GM10266 (cell line): ENCODE measurements around the gene ZDBF2.
"Not testable (repeated sequence)": the region's sequence is repeated elsewhere in the genome, so short reads cannot be mapped to it uniquely, and the experiment has no call there.

ENCODE experiments used
- DNase-seq: peaks from one replicate; pipeline ENCODE4 v3.0.0; 2012; ENCODE audit errors: extremely low spot score
- CTCF ChIP-seq: IDR thresholded peaks from 2 replicates; pipeline ENCODE4 v1.5.1; 2012; ENCODE audit warnings: mild to moderate bottlenecking, low read depth; ENCODE audit not compliant: control insufficient read depth, insufficient read depth; ENCODE audit errors: missing control alignments

The ZDBF2 gene

GRCh38 chr2:206255003-206255402 is 19.5 kb upstream of the ZDBF2 start:
- DNase-seq: no peak
- no peak for TF ChIP-seq CTCF

- no peak for DNase-seq
- no peak for TF ChIP-seq CTCF
Measured at GRCh38 chr2:206256706-206257205, 17.7 kb upstream of the ZDBF2 start.

GRCh38 chr2:206257350-206257749 is 17.1 kb upstream of the ZDBF2 start:
- TF ChIP-seq CTCF: no peak
- DNase-seq: no peak

GRCh38 chr2:206257861-206258260 is 16.6 kb upstream of the ZDBF2 start:
- no peak for DNase-seq
- TF ChIP-seq CTCF: no peak

- not testable (repeated sequence) for DNase-seq
Measured at GRCh38 chr2:206258615-206259014, 15.8 kb upstream of the ZDBF2 start.

GRCh38 chr2:206259376-206260187 is 14.9 kb upstream of the ZDBF2 start:
- DNase-seq: no peak
- TF ChIP-seq CTCF: no peak

- DNase-seq: no peak
- peak; percentile 26 for TF ChIP-seq CTCF
Measured at GRCh38 chr2:206260188-206261012, 14.1 kb upstream of the ZDBF2 start.
